Kidney epithelial cell (primary cell): ENCODE results near the gene CEP44. TPM values are rescaled to one million over a fixed set of nuclear protein-coding genes. Genes with fewer than 3 reads are reported as not detected.

ENCODE experiments used
- DNase-seq: peaks from one replicate; pipeline ENCODE4 v3.0.0-alpha.2; 2010; ENCODE audit warnings: low read depth
- H3K27me3 ChIP-seq: 2 replicates; pipeline ENCODE4 v1.6.0; 2011; ENCODE audit warnings: low read length; ENCODE audit not compliant: control insufficient read depth, insufficient read depth
- H3K36me3 ChIP-seq: 2 replicates; pipeline ENCODE4 v1.5.1; 2011; ENCODE audit warnings: low read length; ENCODE audit not compliant: control insufficient read depth, insufficient read depth
- H3K4me3 ChIP-seq: 2 replicates; pipeline ENCODE4 v1.5.1; 2011; ENCODE audit warnings: low read depth, mild to moderate bottlenecking, control low read depth, low read length
- total RNA-seq: library from RNA; depleted of rRNA; stranded (reverse); fragments of >200 nt; gene quantifications from 2 replicates; pipeline ENCODE4 v1.2.3, GENCODE V29; 2015
- TF ChIP-seq, protein P1 (sequence below): IDR thresholded peaks from 2 replicates; pipeline ENCODE4 v1.5.1; 2011; ENCODE audit warnings: mild to moderate bottlenecking, moderate library complexity, low read length, control low read depth, inconsistent platforms; ENCODE audit not compliant: insufficient read depth, poor library complexity, severe bottlenecking

The CEP44 gene
- total RNA-seq, 1 donor from 2014 or later: 9.4 TPM

GRCh38 chr4:174332741-174333493 is 49.2 kb downstream of the CEP44 start:
- DNase-seq: no peak
- H3K27me3 ChIP-seq: no peaks in the 10 kb centered on the region

DNA sequence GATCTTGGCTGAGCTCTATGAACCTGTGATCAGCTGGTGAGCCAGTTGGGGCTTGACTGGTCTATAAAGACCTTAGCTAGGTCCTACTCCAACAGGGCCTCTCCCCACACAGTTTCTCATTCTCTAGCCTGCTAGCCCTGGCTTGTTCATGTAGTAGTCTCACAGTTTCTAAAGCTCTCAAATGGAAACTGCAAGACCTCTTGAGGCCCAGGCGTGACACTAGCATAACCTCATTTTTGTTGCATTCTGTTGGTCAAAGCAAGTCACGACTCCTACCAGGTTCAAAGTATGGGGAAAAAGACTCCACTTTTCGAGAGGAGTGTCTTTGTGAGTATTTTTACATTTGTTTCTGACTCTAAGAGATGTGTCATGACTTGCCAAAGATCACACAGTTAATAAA is 50.9 kb downstream of the CEP44 start:
- TF ChIP-seq, protein P1, sequence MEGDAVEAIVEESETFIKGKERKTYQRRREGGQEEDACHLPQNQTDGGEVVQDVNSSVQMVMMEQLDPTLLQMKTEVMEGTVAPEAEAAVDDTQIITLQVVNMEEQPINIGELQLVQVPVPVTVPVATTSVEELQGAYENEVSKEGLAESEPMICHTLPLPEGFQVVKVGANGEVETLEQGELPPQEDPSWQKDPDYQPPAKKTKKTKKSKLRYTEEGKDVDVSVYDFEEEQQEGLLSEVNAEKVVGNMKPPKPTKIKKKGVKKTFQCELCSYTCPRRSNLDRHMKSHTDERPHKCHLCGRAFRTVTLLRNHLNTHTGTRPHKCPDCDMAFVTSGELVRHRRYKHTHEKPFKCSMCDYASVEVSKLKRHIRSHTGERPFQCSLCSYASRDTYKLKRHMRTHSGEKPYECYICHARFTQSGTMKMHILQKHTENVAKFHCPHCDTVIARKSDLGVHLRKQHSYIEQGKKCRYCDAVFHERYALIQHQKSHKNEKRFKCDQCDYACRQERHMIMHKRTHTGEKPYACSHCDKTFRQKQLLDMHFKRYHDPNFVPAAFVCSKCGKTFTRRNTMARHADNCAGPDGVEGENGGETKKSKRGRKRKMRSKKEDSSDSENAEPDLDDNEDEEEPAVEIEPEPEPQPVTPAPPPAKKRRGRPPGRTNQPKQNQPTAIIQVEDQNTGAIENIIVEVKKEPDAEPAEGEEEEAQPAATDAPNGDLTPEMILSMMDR: no peak
- Histone ChIP-seq H3K4me3 (no peak overlapping the region), H3K27me3 (no peaks in the 10 kb centered on the region), H3K36me3 (no peaks in the 10 kb centered on the region)
- DNase-seq: no peak

More at GRCh38 chr4:174332741-174333493, 49.2 kb downstream of the CEP44 start:
- TF ChIP-seq, protein P1: no peak
- Histone ChIP-seq H3K4me3 (no peak overlapping the region), H3K36me3 (no peaks in the 10 kb centered on the region)

DNA sequence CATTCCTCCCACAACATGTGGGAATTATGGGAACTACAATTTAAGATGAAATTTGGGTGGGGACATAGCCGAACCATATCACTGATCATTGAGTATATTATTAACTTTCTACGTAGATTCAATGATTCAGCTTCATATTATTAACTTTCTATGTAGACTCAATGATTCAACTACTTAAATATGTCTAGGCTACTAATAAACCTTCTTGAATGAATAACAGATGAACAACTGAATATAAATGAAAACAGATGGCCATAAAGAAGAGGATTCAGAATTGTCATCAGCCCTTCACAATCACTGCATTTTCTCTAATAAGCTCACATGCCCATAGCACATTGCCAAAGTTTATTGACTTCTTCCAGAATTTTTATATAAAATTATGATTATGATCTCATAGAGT is 57.0 kb downstream of the CEP44 start:
- H3K4me3 ChIP-seq: no peak overlapping the region
- H3K27me3 ChIP-seq: no peaks in the 10 kb centered on the region
- no peak for DNase-seq
- H3K36me3 ChIP-seq: no peaks in the 10 kb centered on the region
- TF ChIP-seq, protein P1: no peak

DNA sequence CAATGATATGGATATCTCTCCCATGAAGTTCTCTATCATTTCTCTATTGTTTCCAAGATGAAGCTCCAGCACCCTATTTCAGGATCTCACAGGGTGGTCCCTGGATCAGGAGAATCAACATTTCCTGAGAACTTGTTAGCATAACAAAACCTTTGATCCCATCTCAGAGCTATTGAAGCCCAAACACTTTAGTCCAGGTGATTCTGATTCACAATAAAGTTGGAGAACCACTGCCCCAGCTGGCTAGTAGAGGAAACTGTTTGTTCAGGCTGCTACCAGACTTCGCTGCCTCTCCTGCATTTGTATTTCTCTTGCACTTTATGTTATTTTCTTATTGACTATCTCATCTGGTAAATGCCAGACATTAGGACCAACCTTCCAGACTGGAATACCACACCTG is 65.4 kb downstream of the CEP44 start:
- H3K27me3 ChIP-seq: no peaks in the 10 kb centered on the region
- H3K36me3 ChIP-seq: no peaks in the 10 kb centered on the region
- H3K4me3 ChIP-seq: no peak overlapping the region
- TF ChIP-seq, protein P1: no peak
- no peak for DNase-seq

DNA sequence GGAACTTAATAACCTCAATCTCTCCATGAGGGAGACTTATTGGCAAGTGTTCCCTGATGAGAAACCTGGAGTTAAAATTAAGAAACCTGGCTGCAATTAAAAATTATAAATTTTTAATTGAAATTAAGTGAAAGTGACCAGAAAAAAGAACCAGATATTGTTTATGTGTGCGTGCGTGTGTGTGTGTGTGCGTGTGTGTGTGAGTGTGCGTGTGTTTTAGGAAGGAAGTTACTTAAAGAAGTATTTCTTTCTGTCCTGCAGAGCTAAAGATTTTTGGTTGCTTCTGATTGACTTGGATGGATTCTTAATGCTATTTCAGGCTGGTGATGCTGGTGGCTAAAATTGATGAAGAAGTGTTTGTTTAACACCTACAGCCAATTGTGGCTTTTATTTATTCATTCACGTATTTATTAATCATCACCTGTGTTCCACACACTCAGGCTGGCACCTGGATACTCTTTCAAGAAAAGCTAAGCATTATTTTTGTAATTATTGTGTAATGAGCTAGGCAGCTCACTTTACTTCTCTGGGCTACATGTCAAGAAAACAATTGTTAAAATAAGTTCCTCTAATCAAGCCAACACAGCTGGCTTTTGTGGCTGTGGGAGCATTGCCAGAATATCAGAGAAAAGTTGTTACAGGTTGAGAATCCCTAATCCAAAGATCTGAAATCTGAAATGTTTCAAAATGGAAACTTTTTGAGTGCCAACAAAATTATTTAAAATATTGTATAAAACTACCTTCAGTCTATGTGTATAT is 68.5 kb downstream of the CEP44 start:
- no peak for DNase-seq
- Histone ChIP-seq H3K4me3 (no peak overlapping the region), H3K27me3 (no peaks in the 10 kb centered on the region), H3K36me3 (no peaks in the 10 kb centered on the region)
- TF ChIP-seq, protein P1: no peak
